Aorta (tissue), 5 donors: Measurements from ENCODE around the gene TBL1XR1. TPM values are rescaled to one million over a fixed set of nuclear protein-coding genes. Genes with fewer than 3 reads are reported as not detected.

ENCODE experiments used
- ATAC-seq: fragments of 200-7000 bp; cut with Tn5 transposase; one replicate; pipeline ENCODE4 v1.9.1; 2022; ENCODE audit warnings: moderate library complexity; ENCODE audit not compliant: low FRiP score
- DNase-seq, 2 donors: peaks; one replicate each; pipeline ENCODE4 v3.0.0-alpha.2; 2020
- H3K27ac ChIP-seq, 2 donors: one replicate each; pipeline ENCODE4 v1.5.1; 2013; ENCODE audit warnings: low read length in 2 of 2, mild to moderate bottlenecking in 2 of 2, moderate library complexity in 2 of 2, control low read depth in 1 of 2, inconsistent platforms in 1 of 2, low read depth in 1 of 2
- H3K27me3 ChIP-seq, 2 donors: one replicate each; pipeline ENCODE4 v1.6.1; 2013; ENCODE audit warnings: control low read depth in 1 of 2, low read length in 1 of 2, mild to moderate bottlenecking in 1 of 2, moderate library complexity in 1 of 2; ENCODE audit not compliant: insufficient read depth in 2 of 2, control insufficient read depth in 1 of 2
- H3K36me3 ChIP-seq, 2 donors: one replicate each; pipeline ENCODE4 v1.6.1; 2013; ENCODE audit warnings: control low read depth in 1 of 2, low read length in 1 of 2, mild to moderate bottlenecking in 1 of 2; ENCODE audit not compliant: insufficient read depth in 2 of 2, control insufficient read depth in 1 of 2
- H3K4me1 ChIP-seq, 2 donors: one replicate each; pipeline ENCODE4 v1.6.1; 2013; ENCODE audit warnings: low read length in 2 of 2, control low read depth in 1 of 2, mild to moderate bottlenecking in 1 of 2, moderate library complexity in 1 of 2; ENCODE audit not compliant: insufficient read depth in 2 of 2, control insufficient read depth in 1 of 2
- H3K4me3 ChIP-seq, 2 donors: one replicate each; pipeline ENCODE4 v1.5.1; 2013; ENCODE audit warnings: low read length in 2 of 2, control low read depth in 1 of 2, mild to moderate bottlenecking in 1 of 2
- H3K9me3 ChIP-seq: one replicate; pipeline ENCODE4 v1.6.1; 2013; ENCODE audit warnings: mild to moderate bottlenecking, low read length; ENCODE audit not compliant: control insufficient read depth
- WGBS, 2 donors: extraction: QIAGEN DNeasy Blood & Tissue Kit; methylation state at CpG; one replicate each; pipeline ENCODE4 v1.1.7; 2013; 5-methylcytosine and 5-hydroxymethylcytosine counted together
- intact Hi-C, 2 donors: fragments of 100-400 bp; cut with DNase I; formaldehyde crosslinking; loops; one replicate each; pipeline versions ENCODE4 v1.14.2 to v1.15.0; 2022
- polyA plus RNA-seq, 2 donors: library from polyadenylated mRNA; stranded (reverse); fragments of 200-250 nt; gene quantifications; one replicate each; pipeline ENCODE4 v1.2.3, GENCODE V29; 2013
- total RNA-seq, 2 donors: library from RNA; stranded (reverse); fragmentation: NEBNext Ultra II Directional; extraction: Animal tissue kit (Norgen Biotek cat#: 25700); gene quantifications; one replicate each; pipeline ENCODE4 v1.2.1, GENCODE V29; 2021
- donor health status: healthy with polysubstance abuse.
- donor health status: Bipolar disorder and iron deficiency.
- donor health status: DM: no; HTN: no; CAD: no.
- donor health status: DM: no; HTN: no; CAD: no.
- donor health status: DM: yes; HTN: yes; CAD: no.

Gene TBL1XR1
- total and polyA plus RNA-seq, 4 donors = 19.0 to 200 (median 81.4) TPM

DNA sequence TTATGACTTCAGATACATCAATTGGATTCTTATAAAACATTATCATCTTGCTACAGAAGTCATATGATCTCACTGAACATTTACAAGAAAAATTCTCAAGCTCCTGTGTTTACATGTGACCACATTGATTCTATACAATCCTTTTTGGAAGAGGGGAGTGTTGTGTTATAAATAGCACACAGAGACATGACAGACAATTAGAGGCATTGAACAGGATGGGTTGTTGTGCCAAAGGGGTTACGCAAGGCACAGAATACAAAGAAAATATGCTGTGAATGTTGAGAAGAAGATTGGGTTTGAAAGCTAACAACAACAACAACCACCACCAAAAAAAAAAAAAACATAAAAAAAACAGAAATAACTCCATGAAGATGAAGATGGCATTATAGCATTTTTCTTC, 32.5 kb upstream of the TBL1XR1 start:
- no peaks in the 10 kb centered on the region for H3K4me1 ChIP-seq
- DNase-seq (no peak), ATAC-seq (no peak)
- 97 to 99% methylated on average over 1 of the region's 1 CpG for WGBS, 2 donors
- intact Hi-C loops = no loop called here
- no peak overlapping the region for H3K27ac ChIP-seq
- no peaks in the 10 kb centered on the region for H3K27me3 ChIP-seq
- H3K36me3 ChIP-seq = no peaks in the 10 kb centered on the region
- H3K9me3 ChIP-seq = no peaks in the 10 kb centered on the region
- H3K4me3 ChIP-seq = no peak overlapping the region

DNA sequence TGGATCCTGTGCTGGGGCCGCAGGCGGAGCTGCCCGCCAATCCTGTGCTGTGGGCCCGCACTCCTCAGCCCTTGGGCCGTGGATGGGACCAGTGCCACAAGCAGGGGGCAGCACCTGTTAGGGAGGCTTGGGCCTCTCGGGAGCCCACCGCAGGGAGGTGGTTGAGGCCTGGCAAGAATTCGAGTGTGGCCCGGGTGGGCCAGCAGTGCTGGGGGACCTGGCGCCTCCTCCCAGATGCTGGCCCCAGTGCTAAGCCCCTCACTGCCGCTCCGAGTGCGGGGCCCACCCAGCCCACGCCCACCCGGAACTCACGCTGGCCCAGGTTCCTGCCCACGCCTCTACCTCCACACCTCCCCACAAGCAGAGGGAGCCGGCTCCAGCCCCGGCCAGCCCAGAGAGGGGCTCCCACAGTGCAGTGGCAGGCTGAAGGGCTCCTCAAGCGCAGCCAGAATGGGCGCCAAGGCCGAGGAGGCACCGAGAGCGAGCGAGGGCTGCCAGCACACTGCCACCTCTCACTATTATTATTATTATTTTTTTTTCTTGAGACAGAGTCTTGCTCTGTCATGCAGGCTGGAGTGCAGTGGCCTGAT, 31.4 kb upstream of the TBL1XR1 start:
- Histone ChIP-seq H3K36me3 (no peaks in the 10 kb centered on the region), H3K27me3 (no peaks in the 10 kb centered on the region), H3K9me3 (no peaks in the 10 kb centered on the region), H3K4me3 (no peak overlapping the region), H3K27ac (no peak overlapping the region), H3K4me1 (no peaks in the 10 kb centered on the region)
- no peak for DNase-seq
- no peak for ATAC-seq
- 98% methylated on average over 22 to 25 of the region's 25 CpGs for WGBS, 2 donors
- intact Hi-C loops = no loop called here

DNA sequence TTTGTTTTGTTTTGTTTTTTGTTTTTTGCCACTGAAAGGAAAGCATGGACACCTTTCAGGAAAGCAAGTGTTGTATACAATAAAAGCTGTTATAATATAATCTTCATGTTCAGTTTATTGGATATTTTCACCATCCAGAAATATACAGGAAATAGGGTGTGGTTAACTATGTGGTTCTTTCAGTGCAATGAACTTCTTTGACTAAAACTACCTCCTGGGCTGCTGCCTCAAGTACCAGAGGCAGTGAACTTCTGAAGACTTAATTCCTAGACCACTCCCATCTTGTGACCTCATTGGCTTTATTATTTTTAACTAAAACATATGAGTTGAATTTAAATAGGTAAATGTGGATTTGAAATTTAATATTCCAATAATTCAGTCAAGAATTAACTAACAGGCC, 27.1 kb upstream of the TBL1XR1 start:
- DNase-seq (no peak), ATAC-seq (no peak)
- H3K9me3 ChIP-seq = no peaks in the 10 kb centered on the region
- H3K27ac ChIP-seq = no peak overlapping the region
- no peaks in the 10 kb centered on the region for H3K27me3 ChIP-seq
- intact Hi-C loops = no loop called here
- H3K4me1 ChIP-seq = no peaks in the 10 kb centered on the region
- H3K4me3 ChIP-seq = no peak overlapping the region
- H3K36me3 ChIP-seq = no peaks in the 10 kb centered on the region

DNA sequence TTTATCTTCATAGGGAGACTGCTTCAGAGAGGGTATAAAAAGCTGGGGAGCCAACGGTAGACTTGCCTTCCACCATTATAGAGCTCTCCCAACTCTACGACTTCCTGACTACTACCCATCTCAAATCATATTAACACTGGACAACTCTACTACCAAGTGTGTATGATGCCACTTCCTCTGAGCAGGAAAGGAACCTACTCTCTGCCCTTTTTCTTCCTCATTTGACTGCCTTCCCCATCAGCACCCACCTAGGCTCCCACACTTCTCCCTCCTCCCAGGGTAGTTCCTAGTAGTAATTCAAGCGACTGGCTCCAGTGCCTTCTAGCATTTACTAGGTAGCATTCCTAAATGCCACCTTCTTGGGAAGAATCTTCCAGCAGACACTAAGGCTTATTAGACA, 24.5 kb upstream of the TBL1XR1 start:
- H3K4me3 ChIP-seq = no peak overlapping the region
- intact Hi-C loops = no loop called here
- ATAC-seq = no peak
- DNase-seq = no peak
- H3K27me3 ChIP-seq = no peaks in the 10 kb centered on the region
- no peaks in the 10 kb centered on the region for H3K36me3 ChIP-seq
- WGBS, 2 donors = 95% methylated on average over 3 of the region's 3 CpGs
- no peak overlapping the region for H3K27ac ChIP-seq
- no peaks in the 10 kb centered on the region for H3K4me1 ChIP-seq
- H3K9me3 ChIP-seq = no peaks in the 10 kb centered on the region

DNA sequence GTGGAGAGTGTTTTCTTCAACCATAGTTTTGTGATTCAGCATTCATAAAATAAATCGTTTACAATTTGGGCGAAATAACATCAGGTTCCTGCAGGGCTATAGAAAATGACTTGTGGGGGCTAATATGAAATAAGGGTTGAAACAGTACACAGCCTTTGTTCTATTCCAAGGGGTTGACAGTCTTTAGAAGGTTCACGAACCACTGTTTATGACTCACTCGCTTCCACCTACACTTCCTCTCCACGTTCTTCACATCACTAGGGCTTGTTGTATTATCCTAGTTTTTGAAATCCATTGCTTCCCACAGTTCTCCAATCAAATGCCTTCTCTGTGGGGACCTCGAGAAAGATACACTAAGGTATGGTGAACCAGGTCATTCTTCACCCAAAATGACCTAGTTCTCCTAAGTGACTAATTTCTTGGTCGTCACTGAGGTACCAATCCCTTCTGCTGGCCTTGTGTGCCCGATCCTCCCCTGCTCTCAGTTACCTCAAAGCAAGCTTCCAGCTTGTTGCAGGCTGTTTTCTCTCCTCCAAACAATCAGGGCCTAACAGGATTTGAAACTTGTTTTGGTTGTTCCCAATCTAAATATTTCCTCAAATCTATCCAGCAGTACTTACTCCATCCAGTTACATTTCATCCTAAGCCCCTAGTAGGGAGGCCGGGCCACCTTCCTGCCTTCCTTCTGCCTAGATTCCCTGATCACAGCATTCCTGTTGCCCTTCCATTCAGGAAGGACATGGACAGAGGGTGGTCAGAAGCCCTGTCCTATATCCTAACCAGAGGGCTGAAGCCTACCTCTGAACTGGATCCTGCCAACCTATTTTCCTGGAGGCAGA, 23.1 kb upstream of the TBL1XR1 start:
- WGBS, 2 donors = 88 to 92% methylated on average over 9 of the region's 9 CpGs
- no peak for DNase-seq

DNA sequence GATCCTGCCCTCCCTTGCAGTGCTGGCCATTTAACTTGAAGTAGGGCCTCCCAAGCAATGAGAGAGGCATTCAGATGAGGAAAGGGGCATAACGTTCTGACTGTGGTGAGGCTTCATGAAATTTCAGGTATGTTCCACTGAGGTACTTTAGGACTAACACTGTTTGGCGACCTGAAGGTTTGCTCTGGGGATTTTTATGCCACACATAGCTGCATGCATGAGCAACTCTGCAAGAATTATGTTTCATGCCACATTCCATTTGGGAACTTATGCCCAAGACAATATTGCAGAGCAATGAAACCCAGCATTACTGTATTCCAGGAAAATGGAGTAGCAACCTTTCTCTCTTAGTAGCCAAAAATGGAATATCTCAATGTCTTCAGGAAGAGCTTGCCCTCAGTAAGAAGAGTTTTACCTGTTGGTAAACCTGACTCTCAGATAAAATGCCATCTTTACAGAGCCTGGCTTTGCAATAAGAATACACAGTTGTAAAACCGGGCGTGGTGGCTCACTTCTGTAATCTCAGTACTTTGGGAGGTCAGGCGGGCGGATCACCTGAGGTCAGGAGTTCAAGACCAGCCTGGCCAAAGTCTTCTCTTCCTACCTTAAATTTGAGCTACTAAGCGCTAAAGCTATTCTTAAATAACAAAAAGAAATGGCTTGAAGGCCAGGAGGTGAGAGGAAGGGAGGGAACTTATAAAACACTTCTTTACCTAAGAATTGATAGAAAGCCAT, 16.7 kb upstream of the TBL1XR1 start:
- Histone ChIP-seq H3K27ac (peak overlapping the region in 1 of 2 donors; percentile 32), H3K27me3 (no peaks in the 10 kb centered on the region), H3K9me3 (no peaks in the 10 kb centered on the region), H3K4me1 (peaks cover 0 to 4% of the 10 kb centered on the region in 2 donors), H3K36me3 (no peaks in the 10 kb centered on the region), H3K4me3 (no peak overlapping the region)
- DNase-seq (no peak), ATAC-seq (no peak)
- intact Hi-C loops = no loop called here
- WGBS, 2 donors = 71 to 72% methylated on average over 7 of the region's 7 CpGs

More for the DNA sequence above, 23.1 kb upstream of the TBL1XR1 start:
- Histone ChIP-seq H3K27me3 (no peaks in the 10 kb centered on the region), H3K4me3 (no peak overlapping the region), H3K27ac (no peak overlapping the region), H3K4me1 (no peaks in the 10 kb centered on the region), H3K36me3 (no peaks in the 10 kb centered on the region), H3K9me3 (no peaks in the 10 kb centered on the region)
- intact Hi-C loops = no loop called here
- ATAC-seq = no peak

DNA sequence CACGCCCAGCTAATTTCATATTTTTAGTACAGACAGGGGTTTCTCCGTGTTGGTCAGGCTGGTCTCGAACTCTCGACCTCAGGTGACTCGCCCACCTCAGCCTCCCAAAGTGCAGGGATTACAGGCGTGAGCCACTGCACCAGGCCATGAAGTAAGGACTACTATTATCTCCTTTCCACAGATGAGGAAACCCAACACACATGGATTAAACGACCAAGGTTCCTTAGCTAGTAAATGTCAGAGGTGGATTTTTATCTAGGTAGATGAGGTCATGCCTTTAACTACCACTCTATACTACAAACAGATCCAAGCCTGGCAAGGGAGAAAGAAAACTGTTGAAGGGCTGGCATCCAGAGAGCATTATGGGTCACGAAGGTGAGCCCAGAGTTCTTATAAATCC, 15.5 kb upstream of the TBL1XR1 start:
- H3K27me3 ChIP-seq = no peaks in the 10 kb centered on the region
- ATAC-seq = no peak
- H3K4me3 ChIP-seq = no peak overlapping the region
- H3K36me3 ChIP-seq = no peaks in the 10 kb centered on the region
- H3K4me1 ChIP-seq = peaks cover 0 to 4% of the 10 kb centered on the region in 2 donors
- no peak for DNase-seq
- intact Hi-C loops = no loop called here
- H3K9me3 ChIP-seq = no peaks in the 10 kb centered on the region
- WGBS, 2 donors = 96% methylated on average over 8 of the region's 8 CpGs
- H3K27ac ChIP-seq = no peak overlapping the region

DNA sequence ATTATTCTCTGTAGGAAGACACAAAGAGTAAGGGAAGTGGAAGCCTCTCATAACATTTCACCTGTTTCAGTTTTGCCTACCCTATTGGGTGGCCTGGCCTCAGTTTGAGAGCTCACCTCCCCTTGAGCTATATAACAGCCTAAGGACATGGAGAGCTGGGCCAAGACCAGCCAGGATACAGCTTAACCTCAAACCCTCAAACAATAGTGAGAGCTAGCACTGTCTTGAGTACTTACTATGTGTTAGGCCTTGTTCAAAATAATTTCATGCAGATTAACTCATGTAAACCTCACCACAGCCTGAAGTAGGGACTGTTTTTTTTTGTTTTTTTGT, 15.0 kb upstream of the TBL1XR1 start:
- intact Hi-C loops = no loop called here
- no peak overlapping the region for H3K27ac ChIP-seq
- peaks cover 0 to 4% of the 10 kb centered on the region in 2 donors for H3K4me1 ChIP-seq
- ATAC-seq (no peak), DNase-seq (no peak)
- H3K27me3 ChIP-seq = no peaks in the 10 kb centered on the region
- H3K36me3 ChIP-seq = no peaks in the 10 kb centered on the region
- H3K4me3 ChIP-seq = no peak overlapping the region
- H3K9me3 ChIP-seq = no peaks in the 10 kb centered on the region
